DOHH2 (cell line): ENCODE measurements around the gene TMEM250.

Experiments used
- CTCF ChIP-seq: fragments of 200-600 bp; sonication (generic); IDR thresholded peaks from one replicate; pipeline ENCODE4 v1.5.1; 2014; ENCODE audit warnings: antibody characterized with exemption, mild to moderate bottlenecking, low read depth, low read length; ENCODE audit not compliant: poor library complexity, severe bottlenecking
- EZH2phosphoT487 ChIP-seq: fragments of 200-600 bp; sonication (generic); IDR thresholded peaks from 2 replicates; pipeline ENCODE4 v1.6.1; 2017; ENCODE audit warnings: borderline replicate concordance, mild to moderate bottlenecking, antibody characterized with exemption, low read length, moderate library complexity, mixed read lengths

- TF ChIP-seq CTCF, result no peak
- TF ChIP-seq EZH2phosphoT487, result no peak
These were observed 36.9 kb upstream of the TMEM250 start for GRCh38 chr9:136155576-136155975.
